Ramos (cell line): ENCODE measurements around the gene EXOC4.

Experiments used
- in situ Hi-C: fragments of 300-500 bp; cut with MboI; formaldehyde crosslinking; loops from one replicate; pipeline ENCODE4 v1.14.3; 2022; ENCODE audit warnings: low sequenced_read_pairs; ENCODE audit not compliant: unreplicated experiment

The EXOC4 gene

DNA sequence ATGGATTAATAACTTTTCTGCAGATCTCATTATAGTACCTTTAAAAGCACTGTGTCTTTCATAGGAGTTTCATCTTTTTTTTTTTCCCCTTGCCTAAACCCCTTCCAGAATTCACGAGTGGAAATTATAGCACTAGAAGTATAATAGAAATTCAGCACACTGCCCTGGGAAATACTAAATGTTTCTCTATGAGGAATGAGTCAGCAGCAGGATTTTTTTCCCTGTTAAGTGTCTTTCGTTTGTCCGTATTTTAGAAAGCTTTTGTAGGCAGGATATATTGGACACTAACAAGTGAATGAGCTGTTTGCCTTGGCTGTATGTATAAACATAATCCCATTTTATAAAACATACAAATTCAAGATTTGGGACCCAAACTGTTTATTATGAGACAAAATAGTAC is 105.8 kb downstream of the EXOC4 start:
- in situ Hi-C loops, result no loop called here

DNA sequence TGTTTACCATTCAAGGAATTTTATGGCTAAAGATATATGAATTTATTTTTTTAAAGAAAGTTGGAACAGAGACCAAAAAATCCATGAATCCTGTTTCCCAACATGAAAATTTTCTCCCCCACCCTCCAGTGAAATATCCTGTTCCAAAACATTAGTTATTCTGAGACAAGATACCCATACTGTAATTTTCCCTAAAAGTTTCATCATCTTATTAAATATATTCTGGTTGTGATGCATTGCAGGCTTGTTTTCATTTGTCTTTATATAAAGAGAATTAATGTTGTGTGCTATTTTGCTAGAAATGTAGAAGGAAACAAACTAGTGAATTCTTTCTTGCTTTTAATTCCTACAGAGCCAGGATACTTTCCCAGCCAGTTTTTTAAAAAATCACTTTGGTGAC is 106.6 kb downstream of the EXOC4 start:
- in situ Hi-C loops, result no loop called here

DNA sequence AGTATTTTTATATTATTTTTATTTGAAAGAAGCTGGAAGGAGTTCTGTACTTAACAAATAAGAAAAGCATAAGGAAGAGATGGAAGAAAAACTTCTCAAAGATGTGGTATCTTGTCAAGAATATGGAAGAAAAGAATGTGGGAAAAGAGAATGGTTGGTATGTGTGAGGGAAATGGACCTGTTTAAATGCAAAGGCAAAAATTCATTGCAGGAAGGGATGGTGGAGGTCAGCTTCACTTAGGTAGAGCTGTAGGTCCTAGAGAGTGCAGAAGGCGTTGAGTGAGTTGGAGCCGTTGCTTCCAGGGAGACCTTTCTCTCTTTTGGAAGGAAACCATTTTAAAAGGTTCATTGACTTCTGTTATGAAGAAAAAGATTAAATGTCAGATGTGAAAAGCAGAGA is 107.3 kb downstream of the EXOC4 start:
- in situ Hi-C loops, result no loop called here

DNA sequence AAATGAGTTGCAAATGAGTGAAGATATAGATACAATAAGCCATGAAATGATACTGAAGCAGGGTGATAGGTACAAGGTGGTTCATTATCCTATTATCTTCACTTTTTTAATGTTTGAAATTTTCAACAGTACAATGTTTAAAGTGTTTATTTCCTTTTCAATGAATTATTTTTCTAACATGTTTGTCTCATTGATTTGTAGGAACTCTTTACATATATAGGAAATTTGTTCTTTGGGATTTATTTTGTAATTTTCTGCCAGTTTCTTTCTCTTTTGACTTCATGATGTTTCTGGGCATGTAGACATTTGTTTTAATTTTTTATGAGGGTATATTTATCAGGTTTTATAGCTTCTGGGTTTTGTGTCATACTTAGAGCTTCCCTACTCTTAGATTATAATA is 108.9 kb downstream of the EXOC4 start:
- in situ Hi-C loops, result no loop called here

DNA sequence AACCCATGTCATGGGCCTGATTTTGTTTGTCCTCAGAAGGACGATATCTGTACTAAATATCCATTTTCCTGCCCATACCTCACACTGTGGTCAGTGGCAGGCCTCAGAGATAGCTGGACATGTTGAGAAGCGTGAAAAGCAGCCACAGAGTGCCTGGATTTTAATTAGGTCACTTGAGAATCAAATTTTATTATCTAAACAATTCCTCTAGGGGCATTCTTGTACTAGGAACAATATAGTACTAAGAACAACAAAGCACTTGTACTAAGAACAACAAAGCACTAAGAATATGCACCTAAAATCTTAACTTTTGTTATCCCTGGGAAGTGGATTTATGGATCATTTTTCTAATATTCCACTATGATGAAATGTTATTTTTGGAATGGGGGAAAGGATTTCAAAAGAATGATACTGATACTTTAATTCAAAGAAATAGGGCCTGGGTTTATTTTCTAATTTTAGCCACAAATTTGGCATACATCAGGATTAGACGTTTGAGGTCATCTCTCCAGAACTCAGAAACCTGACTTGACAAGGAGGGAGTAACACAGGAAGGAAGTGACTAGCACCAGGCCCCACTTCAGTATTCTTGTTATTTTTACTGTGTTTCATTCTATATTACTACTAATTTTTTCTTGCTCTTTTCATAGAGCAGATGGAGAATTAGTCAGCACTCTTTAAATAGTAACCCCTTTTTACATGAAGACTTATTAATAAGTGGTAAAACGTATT is 112.2 kb downstream of the EXOC4 start:
- in situ Hi-C loops, result no loop called here

DNA sequence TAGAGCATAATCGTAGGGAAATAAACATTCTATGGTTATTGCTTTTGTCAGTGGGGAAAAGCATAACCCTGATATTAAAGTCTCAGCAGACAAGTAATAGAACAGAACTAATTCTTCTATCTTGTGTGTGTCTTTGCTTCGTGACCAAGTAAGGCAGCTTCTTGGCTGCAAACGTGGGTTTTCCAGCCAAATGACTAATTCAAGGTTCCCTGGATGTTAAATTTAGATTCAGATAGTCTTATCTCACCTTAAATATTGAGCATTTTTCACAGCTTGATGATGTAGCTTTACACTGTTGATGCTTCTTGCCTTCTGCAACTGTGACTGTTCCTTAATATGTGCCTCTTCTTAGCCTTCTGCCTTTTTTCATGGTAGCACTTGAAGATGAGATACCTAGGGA is 113.0 kb downstream of the EXOC4 start:
- in situ Hi-C loops, result no loop called here

DNA sequence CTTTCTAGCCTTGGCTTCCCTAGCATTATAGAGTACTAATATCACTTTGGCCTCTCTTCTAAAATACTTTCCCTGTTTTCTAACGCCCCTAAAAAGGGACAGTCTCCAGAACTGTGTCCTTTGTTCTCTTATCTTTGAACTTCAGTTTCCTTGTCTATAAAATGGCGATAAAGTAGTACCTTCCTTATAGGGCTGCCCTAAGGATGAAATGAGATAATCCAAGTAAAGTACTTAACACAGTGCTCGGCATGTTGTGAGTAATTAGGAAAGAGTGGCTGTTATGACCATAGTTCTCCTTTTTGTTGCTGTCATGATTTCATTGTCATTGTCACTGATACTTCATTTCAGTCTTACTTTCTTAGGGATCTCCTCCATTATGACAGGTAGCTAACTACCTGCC is 114.7 kb downstream of the EXOC4 start:
- in situ Hi-C loops, result no loop called here

DNA sequence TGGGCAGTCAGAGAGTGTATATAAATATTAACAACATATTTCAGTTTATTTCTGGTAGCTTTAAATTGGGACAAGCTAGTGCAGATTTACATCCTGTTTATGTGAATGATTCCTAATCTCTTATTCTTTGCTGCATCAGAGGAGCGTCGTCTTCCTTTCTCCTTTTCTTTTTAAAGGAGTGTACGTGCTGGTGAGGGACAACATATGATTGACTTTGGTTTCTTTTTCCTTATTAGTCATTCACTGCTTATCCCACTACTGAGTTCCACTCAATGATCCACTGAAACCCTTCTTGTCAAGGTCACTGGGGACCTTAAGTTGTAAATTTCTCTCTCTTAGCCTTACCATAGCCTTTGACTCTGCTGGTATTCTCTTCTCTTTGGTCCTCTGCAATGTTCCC is 116.3 kb downstream of the EXOC4 start:
- in situ Hi-C loops, result no loop called here

DNA sequence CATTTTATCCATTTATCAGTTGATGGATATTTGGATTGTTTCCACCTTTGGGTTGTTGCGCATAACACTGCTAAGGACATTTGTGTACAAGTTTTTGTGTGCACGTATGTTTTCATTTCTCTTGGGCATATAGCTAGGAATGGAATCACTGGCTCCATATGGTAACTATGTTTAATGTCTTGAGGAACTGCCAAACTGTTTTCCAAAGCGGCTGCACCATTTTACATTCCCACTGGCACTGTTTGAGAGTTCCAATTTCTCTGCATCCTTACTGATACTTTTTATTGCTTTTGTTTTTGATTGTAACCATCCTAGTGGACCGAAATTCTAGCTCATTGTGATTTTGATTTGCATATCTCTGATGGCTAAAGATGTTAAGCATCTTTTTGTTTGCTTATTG is 118.7 kb downstream of the EXOC4 start:
- in situ Hi-C loops, result no loop called here

DNA sequence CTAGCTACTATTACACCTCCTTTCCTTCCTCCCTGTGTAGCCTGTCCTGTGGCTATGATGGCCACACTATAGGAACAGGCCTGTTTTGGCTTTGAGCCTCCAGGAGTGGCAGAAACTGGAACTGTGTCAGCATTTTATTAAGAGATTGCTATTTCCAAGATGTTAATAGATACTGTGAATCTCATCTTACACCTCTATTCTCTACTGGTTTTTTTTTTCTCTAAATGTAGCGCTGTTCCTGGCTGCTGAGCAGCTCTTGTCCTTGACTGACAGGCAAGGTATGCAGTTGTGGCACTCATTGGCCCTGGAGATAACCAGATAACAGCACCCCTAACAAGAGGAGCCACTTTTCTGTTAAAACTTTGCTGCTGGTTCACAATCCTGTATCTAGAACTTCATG is 119.5 kb downstream of the EXOC4 start:
- in situ Hi-C loops, result no loop called here

DNA sequence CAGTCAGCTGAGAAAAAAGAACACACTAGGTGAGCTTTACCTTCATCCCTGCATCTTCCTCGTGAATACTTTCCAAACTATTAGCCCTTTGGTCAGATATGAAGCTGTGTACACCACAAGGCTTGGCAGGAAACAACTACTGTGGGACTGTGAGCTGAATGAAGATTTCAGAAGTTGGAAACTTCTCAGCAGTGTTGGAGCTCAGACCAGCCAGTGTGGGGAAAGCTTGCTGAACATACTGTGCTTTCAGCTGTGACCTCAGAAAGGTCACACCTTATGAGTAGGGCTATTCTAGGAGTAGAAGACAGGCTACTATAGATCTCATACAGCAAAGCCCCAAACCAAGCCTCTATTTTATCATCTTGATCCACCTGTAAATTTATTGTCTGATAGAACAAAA is 123.6 kb downstream of the EXOC4 start:
- in situ Hi-C loops, result no loop called here

DNA sequence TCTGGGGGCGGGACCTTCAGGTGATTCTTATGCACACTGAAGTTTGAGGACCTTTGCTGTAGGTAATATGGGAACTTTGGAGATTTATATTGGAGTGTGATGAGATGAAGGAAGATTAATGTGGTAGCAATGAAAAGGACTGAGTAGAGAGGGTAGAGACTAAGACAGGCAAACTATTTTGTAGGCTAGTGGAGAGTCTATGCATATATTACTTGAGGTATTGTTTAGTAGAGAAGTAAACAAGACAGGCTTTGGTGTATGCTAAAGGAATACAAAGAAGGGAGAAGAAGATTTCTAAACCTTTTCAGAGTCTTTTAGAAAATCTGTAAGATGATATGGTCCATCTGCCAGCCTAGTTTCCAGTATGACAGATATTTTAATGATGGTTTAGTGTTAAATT is 129.1 kb downstream of the EXOC4 start:
- in situ Hi-C loops, result no loop called here

DNA sequence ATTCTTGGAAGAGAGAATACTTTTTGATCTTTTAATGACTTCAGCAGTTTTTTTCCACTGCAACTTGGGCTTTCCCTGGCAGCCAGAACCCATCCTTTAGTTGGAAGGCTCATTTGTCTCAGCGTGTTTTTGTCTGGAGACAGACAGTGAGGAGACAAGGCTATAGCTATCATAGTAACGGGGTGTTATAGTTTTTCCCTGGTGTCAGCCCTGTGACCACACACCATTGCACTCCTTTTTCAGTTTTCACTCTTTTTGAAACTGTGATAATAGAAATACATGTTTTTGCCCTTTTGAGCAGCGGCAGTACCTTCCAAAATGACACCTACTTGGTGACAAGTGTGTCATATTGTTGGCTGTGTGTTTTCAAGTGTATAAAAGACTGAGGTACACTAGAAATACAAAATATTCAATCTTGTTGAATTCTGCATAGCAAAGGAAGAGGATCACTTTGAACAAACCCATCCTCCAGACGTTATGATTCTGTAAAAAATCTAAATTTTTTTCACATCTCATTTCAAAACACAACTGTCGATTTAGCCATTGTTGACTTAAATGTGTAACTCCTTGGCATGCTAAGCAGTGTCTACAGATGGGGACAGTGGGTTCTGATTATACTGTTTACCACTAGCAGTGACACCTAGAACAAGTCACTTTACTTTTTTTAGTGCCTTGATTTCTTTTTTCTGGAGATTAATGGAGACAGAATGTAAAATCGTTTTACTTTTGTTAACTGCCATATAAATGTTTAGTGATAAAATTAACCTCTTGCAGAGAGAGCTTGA is 130.1 kb downstream of the EXOC4 start:
- in situ Hi-C loops, result no loop called here

DNA sequence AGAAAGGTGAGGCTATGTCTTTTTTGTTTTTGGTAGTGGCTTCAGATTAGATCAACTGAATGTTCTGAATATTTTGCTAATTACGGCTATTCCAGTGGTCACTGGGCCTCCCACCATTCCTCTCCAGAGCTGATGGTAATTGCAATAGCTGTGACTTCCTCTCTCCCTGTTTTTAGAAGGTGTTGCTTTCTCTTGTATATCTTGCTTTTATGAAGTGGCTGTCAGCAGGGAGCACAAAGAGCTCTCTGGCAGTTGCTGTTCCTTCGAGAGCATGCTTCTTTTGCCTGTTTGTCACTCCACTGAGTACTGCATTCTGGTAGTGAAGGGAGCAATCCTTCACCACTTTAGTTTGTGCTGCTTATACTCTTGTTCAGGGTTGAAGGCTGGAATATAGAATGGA is 133.3 kb downstream of the EXOC4 start:
- in situ Hi-C loops, result no loop called here

DNA sequence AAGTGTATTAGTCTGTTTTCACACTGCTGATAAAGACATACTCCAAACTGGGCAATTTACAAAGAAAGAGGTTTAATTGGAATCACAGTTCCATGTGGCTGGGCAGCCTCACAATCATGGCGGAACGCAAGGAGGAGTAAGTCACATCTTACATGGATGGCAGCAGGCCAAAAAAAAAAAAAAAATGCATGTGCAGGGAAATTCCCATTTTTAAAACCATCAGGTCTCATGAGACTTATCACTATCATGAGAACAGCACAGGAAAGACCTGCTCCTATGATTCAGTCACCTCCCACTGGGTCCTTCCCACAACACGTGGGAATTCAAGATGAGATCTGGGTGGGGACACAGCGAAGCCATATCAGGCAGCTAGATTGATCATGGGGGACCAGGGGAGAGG is 136.8 kb downstream of the EXOC4 start:
- in situ Hi-C loops, result no loop called here

DNA sequence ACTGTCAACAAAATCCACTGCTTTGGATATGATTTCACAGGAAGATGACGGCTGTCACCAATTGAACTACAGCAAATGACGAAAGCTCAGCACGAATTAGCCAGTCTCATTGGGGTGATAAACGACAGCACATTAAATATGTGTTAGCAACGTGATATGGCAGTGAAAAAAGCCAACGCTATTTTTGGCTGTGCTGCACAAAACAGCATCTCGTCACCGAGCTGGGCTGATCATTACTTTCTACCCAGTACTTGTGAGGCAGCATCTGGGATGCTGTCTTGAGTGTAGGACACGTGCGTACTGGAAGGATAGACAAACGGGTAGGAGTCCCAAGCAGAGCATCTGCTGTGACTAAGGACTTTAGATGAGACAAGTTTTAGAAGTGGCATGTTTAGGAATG is 138.3 kb downstream of the EXOC4 start:
- in situ Hi-C loops, result no loop called here

DNA sequence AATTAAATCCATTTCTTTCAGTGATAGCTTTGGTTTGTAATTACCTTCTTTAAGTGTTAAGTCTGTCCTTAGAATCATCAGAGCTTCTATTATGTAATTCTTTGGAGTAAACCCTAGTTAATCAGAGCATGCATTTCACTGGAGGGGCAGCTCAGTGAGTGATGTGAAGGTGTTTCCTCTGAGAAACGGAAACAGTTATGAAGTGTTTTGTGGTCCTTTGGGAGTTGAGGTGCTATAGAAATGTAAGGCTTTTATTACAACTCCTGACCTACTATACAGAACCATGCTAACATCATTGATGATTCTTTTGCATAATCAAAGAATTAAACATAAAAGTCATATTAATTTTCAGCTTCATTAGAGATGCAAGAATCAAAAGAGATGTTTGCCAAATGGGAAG is 141.5 kb downstream of the EXOC4 start:
- in situ Hi-C loops, result no loop called here

DNA sequence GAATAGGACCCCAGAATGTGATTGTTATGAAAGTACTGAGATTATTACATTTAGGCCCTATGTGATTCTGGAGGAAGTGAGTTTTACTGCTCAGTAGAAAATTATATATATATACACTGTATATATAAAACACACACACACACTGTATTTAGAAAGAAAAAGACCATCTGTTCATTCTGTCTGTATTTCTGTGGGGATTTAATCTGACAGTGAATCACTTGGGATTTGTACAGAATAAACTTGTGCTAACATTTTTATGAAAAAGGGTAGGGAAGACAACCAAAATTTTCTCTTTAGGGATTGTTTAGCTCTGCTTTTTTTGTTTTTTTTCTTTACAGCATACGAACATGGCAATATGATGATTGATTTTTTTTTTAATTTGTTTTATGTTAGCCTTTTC is 142.7 kb downstream of the EXOC4 start:
- in situ Hi-C loops, result no loop called here

DNA sequence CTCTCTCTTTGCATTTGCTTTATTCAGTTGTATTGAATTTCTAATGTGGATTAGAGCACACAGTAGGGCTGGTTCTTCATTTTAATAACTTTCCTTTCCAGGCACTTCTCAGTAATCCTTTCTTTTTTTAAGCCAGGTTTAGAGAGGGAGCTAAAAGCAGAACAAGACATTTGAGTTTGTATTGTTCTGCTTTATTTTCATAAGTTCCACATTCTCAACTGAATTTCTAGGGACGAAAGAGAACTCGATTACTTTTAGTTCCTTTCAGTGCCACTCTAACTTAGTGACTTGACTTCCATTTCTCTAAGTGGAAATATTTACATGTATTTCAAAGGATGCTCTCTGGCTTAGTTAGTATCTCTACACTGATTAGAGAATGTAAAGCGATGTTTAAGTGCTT is 145.6 kb downstream of the EXOC4 start:
- in situ Hi-C loops, result no loop called here

DNA sequence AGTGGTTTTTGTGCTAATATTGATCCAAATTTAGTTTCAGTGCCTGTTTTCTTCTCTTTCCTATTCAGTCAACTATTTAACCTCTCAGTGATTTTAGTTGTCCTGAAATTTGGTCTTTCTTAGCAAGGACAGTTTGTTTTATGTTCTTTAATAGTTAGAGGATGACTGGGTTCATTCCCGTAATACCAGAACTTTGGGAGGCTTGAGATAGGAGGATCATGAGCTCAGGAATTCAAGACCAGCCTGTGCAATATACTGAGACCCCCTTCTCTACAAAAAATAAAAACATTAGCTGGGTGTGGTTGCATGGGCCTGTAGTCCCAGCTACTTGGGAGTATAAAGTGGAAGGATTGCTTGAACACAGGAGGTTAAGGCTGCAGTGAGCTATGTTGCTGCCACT is 148.3 kb downstream of the EXOC4 start:
- in situ Hi-C loops, result no loop called here

DNA sequence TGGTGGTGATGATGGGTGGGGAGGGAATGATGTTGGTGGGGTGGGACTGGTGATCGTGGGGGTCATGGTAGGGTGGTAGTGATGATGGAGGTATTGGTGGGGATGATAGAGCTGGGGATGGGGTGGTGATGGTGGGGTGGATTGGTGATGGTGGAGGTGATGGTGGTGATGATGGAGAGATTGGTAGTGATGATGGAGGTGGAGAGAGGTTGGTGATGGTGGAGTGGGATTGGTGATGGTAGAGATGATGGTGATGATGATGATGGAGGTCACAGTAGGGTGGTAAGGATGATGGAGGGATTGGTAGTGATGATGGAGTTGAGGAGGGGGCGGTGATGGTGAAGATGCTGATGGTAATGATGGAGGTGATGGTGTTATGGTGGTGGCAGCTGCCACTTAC is 155.3 kb downstream of the EXOC4 start:
- in situ Hi-C loops, result no loop called here

DNA sequence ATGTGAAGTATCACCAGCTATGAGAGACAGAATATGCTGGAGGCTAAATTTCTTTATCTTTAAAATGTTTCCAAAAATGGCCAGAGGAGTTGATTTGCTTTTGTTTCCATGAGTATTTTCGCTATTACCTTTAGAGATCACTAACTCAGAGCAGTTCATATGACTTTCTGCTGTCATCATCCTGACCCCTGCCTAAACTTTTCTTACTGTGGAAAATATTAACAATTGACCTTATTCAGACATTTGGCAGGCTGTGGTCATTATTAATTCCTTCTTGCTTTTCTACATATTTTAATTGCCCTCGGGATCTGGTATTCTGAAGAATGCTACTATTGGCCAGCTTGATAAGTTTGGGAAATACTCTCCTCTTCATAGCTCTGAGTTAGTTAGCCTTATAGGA is 156.5 kb downstream of the EXOC4 start:
- in situ Hi-C loops, result no loop called here
